ENCODE data around the gene MACROD2.
"Not testable (repeated sequence)": the region's sequence is repeated elsewhere in the genome, so short reads cannot be mapped to it uniquely, and the experiment has no call there.

MACROD2 gene

DNA sequence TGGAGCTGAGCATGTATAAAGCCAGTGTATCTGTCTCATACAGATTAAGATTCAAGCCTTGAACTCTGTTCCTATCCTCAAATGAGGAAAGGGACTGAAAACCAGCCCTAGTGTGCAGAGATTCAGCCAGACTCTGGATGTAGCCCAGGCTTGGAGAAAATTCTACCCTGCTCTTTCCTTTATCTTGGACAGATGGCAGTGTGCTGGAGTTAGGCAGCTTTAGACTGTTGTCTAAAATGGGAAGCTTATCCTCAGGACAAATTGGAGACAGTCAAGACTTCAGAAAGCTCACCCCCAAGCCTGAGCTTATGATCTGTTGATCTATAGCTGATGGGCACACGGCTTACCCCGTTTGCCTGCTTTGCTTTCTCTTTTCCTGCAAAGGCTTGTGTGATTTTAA is 1520.4 kb downstream of the MACROD2 start:
- DNase-seq = no peak

DNA sequence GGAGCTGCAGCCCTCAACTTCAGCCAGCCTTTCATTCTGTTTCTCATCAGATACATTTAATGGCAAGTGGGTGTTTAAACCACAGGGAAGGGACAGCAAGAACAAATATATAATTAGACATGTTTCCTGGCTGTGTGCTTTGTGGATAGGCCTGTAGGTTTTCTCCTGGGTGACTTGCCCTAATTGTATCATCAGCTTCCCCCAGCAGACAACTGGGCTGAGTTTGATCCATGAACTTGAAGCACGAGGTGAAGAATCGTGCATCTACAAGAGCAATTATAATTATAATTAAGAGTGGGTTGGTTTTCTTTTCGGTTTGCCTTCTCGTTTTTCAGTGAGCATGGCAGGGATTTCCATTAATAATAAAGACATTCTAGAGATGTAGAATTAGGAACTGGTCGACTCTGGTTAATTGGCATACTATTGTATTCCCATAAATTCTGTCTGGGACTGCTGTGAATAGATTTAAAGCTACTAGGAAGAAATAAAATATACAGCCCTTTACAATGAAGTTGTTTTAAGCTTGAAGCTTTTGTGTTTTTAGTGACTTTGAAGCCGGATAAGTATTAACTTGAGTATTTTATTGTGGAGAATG is 1525.7 kb downstream of the MACROD2 start:
- DNase-seq = no peak

DNA sequence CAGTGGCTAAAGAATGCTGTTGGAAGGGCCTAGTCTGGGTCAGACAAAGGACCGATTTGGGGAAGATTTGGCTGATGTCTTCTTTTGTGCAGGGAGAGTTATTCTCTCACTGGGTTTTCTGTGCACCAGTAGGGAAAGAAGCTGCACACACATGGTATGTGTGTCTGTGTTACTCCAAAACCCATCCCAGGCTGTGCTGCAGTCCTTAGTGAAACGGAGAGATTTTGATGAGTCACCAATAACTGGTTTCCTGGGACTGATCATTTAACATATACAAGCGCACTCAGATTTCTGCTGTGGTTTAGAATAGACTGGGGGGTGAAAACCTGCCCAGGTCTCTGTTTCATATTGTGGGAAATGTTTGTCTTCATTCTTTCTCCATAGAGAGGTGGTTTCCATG is 1528.1 kb downstream of the MACROD2 start:
- DNase-seq = no peak

DNA sequence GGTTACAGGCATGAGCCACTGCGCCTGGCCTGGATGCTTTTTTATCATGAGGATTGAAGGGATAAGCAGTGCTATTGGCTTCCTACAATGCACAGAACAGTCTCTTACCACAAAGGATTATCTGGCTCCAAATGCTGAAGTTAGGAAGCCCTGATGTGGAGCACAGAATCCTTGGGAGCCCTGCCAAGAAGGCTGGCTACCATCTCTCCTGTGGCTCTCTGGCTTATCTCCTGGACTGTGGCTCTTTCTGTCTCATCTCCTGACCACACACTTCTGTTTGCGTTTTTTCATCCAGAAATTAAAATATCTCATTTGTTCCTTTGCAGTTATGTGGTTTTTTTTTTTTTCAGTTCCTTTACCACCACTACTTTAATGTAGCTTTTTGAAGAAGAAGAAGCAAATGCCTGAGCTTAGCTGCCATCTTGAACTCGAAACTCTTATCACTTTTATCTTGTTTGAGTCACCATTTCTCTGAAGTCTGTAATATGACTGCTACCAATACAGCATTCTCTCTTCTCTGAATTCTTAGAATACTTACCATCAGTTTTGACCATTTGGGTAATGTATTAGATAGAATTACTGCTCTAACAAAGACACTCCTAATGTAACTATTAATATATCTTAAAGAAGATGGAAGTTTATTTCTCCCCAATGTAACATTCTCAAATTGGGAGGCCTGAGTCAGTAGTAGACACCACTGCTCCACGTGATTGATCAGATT is 1533.2 kb downstream of the MACROD2 start:
- DNase-seq = no peak

DNA sequence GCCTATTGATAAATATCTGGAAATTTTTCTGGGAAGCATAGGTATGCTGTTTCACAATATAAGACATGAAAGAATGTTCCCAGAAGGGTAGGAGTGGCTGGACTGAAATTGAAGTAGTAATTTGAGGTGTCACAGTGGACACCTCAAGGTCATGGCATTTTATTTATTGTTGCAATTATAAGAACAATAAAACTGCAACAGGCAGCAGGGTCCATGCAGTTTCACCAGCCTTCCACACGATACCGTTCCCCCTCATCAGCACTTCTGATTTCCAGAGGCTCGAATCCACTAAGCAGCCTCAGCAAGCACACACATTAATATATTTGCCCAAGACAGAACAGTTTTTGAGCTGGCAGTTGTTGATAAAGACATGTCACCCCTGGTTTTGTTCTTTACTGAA is 1540.5 kb downstream of the MACROD2 start:
- no peak for DNase-seq

DNA sequence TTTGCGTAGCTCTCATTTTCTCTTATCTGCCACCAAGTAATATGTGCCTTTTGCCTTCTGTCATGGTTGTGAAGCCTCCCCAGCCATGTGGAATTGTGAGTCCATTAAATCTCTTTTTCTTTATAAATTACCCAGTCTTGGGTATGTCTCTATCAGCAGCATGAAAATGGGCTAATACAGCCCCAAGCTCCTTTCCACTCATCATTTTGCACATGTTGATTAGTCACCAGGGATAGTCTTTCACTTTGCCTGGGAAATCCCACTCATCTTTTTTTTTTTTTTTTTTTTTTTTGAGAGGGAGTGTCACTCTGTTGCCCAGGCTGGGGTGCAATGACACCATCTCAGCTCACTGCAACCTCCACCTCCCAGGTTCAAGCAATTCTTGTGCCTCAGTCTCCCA is 1541.9 kb downstream of the MACROD2 start:
- not testable (repeated sequence) for DNase-seq

DNA sequence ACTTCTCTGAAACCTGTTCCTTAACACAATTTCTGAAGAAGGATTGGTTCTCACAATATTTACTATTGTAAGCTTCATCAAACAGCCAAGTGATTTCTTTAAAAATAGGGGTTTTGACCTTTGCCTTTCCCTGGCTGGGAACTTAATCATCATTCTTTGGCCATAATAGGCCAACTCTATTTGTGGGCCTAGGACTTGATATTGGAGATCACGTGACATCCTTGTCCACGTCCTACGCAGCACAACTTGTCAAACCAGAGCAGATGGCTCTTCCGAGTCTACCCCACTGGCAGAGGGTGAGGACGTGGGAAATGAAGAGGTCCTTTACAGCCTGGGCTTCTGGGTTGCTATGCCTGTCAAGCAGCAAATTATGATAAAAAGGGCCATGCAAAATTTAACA is 1547.3 kb downstream of the MACROD2 start:
- no peak for DNase-seq

DNA sequence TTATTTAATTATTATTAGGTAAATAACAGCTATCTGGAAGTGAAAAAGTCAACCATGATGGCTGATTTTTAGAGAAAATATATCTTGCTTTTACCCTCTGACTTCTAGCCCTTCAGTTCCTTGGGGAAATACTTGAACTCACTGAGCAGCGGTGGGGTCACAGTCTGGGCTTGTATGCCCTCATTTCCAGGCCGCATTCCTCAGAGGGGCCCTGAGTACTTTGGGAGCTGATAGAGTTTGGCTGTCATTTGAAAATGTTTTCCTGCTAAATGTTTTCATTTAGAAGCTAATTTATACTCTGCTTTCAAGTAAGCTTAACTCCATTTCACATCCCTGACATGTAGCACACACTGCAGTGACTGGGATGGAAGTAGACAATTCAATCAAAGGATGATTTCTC is 1549.4 kb downstream of the MACROD2 start:
- DNase-seq = no peak

DNA sequence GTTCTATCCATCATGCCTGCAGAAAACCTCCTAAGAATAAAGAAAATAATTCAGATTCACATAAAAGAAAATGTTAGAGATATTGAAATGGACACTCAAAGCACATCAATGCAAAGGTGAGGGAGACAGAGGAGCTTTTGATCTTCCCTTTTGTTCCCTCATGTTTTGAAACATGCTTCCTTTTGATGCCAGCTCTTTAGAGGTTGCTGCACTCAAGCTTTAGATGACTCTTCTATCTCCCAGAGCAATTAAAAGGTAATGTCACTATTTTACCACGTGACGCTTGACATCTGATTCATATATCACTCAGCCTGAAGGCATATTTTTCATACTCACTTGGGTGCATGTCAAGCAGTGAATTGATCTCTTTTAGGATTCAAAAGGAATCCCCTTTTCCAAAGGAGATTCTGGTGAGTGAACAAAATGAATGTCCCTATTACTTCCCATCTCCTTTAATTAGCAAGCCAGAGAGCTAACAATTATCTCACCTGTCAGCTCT is 1551.3 kb downstream of the MACROD2 start:
- DNase-seq = no peak

DNA sequence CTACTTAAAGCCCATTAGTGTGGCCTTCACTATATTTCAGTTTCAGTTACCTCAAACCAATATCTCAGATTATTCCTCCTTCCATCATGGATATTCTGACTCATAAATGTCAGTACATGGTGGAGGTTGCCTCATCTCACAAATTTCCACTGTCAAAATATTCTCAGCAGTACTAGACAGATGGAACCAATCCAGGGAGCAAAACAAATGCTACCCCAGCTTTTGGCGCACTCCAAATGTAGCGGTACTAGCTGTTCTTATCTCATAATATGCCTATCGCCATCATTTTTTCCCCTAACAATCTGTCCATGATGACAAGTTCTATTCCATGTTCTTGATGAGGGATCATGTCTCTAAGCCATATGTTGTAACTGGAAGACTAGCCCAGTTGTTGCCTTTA is 1551.8 kb downstream of the MACROD2 start:
- no peak for DNase-seq

DNA sequence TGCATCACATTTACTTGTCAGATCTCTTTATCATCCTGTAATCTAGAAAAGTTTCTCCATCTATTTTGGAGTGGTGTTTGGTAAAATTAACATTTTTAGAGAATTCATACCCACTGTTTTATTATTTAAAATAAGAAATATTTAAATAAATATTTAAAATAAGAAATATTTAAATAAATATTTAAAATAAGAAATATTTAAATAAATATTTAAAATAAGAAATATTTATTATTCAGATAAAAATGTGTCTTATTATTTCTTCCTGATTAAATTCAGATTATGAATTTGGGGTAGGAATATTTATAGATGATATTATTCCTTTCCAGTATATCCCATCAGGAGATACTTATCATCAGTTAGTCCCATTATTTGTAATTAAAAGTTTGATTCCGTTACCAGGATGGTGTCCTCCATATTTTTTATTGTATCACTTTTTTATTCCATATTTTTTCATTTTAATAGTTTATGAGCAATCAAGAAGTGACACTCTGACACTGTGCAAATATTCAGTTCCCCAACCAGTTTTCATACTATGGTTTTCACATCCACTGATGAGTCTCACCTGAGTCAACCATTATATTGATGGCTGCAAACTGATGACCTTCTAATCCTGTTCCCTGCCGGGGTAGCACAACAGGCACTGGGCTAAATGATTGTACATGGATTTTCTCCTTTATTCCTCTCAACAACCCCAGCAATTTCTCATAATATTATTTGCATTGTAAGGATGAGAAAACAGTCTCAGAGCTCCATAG is 1555.0 kb downstream of the MACROD2 start:
- DNase-seq = no peak

DNA sequence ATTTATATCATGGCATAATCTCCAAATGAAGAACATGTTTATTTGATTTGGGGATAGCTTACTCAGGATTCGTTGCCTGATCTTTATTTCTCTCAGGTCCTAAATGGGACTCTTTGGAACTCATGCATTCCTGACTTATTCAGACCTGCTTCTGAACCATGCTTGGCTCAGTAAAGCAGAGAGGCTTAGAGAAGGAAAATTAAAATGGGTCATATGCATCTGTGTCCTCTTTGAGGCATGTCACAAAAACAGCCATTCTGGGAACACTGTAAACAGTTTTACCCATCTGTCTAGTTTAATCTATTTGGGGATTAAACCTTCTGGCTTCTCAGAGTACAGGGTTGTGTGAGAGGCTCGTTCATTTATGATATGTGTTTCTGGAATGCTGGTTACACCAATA is 1560.6 kb downstream of the MACROD2 start:
- DNase-seq = no peak

DNA sequence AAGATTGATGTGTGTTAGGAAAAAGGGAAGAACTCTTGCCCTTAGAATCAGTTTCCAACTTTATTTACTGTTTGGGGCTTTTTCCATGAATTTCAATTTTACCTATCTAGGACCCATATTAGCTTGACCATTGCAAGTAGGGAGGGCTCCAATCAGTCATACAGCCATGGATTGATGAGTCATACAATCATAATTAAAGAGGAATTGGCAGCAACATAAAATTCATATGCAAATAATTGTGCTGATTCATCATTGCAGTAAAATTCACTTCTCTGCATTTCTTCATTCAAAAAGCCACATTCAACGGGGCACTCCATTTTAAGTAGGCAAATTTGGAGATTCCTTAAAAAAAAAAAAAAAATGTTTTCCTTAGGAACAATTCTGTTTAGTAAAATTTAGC is 1561.6 kb downstream of the MACROD2 start:
- DNase-seq = no peak

DNA sequence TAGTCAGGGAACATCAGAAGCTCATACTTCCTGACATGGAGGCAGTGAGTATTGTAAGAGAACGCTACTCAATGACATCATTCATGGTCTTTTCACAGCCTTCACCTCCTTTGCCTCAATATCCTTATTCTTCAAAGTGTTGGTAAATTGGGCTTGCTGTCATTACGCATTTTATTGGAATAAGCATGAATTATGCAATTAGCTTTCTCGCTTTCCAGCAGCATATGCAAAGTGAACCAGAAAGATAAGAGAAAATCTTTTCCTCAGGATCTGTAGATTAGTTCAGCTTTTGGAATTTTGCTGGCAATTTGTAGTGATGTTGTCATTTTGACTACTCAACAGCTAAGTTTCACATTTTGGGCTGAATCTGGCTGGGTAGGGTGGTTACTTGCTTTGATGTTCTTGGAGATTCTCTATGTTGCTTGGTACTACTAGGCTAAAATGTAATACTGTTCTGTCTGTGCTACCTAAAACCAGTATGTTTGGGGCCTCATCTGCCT is 1565.8 kb downstream of the MACROD2 start:
- DNase-seq = no peak

DNA sequence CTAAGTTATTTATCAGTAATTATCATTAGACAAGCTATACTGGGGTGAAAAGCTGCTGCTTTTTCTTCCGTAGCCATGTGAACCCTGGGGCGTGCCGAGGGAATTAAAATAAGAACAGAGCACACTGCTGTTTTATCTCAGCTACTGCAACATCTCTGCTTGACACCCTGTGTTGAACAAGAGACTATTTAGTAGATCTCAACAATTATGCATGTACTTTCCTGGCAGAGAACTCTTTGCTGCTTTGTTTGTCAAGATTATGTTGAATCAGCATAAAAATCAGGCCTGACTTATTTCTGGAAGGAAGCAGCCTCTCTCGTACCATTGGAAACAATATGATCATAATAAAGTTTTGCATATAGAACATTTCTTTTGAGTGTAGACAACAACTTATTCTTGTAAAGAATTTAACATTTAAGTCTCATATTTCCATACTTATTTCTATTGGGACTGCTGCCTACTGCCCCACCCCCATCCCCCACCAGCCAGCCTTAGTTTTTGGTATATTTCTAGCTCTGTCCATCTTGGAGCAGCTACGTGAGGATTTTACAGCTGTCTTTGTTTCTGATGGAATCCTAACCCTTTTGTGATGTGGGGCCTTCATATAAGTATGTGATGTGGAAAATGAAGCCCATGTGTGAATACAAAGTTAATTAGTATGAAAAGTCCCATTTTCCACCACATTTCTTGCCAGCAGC is 1566.5 kb downstream of the MACROD2 start:
- DNase-seq = no peak

DNA sequence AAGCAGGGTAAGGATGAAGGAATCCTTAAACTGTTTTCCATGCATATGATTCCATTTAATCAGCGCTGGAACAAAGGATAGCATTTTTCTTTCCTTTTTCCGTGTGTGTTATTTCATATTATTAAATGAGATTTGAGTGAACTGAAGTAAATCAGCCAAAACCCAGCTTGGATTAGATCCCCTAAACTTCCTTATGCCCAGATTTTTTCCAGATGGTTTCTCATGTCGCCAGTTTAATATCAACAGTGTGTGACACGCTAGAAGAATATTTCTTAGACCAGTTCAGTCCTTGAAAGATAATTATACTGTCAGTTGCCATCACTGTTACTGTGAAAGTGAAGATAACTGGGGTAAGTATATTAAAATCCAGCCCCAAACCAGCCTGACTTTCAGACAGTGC is 1568.5 kb downstream of the MACROD2 start:
- no peak for DNase-seq

DNA sequence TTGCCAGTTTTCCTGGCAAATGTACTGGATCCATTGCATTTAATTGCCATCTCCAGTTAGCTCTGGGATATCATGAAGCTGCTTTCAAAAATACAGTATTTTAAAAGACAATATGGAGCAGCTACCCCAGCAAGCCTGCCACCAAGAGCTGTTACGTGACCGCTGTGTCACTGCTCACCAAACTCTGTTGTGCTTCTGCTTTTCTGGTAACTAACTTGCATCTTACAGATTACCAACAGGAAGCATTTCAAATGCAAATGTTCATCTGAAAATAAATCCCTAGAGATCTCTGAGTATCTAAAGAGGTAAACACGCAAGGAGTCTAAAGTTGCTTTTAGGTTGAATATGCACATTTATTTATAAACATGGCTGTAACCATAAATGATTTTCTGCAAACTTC is 1569.7 kb downstream of the MACROD2 start:
- DNase-seq = no peak

DNA sequence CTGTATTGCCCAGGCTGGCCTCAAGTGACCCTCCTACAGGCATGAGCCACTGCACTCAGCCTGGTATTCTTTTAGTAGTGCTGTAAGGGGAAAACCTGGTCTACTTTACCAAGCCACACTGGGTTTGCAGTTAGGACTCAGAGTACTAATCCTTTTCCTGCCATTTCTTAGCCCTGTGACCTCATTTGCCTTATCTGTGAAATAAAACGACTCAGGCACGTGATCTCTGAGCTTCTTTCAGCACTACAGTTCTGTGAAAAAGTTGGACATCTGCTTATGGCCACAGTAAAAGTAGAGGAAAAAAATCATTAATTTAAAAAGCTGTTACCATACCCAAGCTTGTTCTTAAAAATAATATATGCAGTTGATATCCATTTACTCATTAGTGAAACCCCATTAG is 1570.5 kb downstream of the MACROD2 start:
- DNase-seq = no peak

DNA sequence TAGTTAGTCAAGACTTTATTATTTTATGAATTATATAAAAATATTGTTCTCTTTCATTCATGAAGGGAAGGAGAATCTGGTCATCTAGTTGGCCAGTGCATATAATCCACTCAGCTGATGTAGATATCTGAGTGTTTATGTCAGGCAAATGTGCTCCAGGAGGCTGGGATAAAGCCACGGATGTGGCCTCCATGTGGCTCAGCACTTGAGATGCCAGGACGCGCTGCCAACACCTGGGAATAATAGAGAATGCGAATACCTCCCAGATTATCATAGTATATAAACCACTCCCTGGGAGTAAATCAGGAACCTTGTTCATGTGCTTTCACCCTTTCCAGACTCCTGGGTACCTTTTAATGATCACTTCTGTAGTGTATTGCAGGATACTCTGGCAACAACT is 1571.9 kb downstream of the MACROD2 start:
- no peak for DNase-seq

DNA sequence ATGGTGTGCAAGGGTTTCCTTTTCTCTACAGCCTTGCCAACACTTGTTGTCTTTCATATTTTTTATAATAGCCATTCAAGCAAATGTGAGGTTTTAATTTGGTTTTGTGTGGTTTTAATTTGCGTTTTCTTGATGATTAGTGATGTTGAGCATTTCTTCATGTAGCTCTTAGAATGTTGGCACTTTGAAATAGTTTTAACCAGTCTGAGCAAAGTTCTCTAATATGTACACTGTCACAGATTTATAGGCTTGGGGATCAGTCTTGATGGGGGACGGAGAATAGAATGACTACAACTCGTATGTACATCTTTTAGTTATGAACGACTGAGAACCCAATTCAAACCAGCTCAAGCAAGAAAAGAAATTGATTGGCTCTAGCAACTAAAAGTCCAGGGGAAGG is 1574.8 kb downstream of the MACROD2 start:
- no peak for DNase-seq

DNA sequence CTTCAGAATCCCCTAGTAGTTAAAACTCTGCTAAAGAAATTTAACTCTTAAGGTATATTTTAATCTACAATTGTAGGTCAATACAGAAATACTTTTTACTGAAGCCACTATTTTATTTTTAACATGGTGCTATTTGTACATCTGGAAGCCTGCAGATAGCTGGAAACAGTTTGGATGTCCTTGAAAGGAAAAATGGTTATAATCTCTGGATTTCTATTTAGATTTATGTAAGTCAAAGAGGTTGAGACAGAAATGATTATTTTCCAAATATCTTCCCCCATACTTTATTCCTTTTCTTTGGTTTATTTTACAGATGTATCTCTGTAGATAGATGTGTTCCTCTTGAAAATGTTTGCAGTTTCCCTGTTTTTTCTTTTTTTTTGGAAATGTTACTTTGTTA is 1575.7 kb downstream of the MACROD2 start:
- DNase-seq = no peak

DNA sequence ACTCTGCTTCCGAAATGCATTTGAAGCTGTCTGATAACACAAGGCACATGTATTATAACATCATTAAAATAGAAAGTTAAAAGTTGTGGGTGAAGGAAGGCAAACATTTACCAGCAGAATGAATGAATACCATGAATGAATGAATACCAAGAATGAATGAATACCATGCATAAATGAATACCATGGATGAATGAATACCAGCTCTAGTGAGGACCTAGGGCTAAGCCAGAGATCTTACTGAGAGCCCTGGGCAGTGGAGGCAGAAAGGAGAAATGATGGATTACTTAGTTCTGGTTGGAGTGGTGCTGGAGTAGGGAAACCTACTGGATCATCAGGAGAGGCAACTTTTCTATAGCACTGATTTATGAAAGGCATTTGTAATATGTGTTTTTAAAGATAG is 1579.9 kb downstream of the MACROD2 start:
- no peak for DNase-seq

DNA sequence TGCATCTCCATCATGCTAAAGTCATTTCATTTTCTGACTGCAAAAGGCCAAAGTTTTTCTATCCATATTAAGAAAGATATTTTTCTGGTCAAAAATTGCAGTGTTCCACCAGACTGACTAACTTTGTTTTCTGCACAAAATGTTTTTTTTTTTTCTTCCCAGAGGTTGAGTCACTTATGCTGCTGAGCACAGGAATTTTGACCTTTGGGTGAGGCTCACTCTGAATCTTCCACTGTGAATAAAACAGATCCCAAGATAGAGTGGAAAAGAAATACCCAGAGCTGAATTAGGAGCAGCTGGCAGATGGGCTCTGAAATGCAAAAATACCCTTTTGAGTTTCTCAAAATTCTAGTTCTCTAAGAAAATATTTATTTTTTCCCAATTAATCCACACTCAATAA is 1581.1 kb downstream of the MACROD2 start:
- DNase-seq = no peak

Data from Kasumi-1 (cell line).